BJ (cell line): ENCODE measurements around the gene ECI2. TPM values are rescaled to one million over a fixed set of nuclear protein-coding genes. Genes with fewer than 3 reads are reported as not detected.
"Not testable (repeated sequence)": the region's sequence is repeated elsewhere in the genome, so short reads cannot be mapped to it uniquely, and the experiment has no call there.

Source experiments
- CTCF ChIA-PET: fragments of 350-600 bp; formaldehyde crosslinking; extraction: SDS; loops from one replicate; lab custom pipeline; 2021; ENCODE audit warnings: antibody characterized with exemption, inconsistent platforms; lab: Yijun Ruan, JAX
- POLR2A ChIA-PET: fragments of 300-600 bp; sonication (Branson Sonifier 250); formaldehyde crosslinking; extraction: SDS; loops from one replicate; lab custom pipeline; 2021; ENCODE audit warnings: antibody characterized with exemption; lab: Charles Lee
- DNase-seq: peaks from one replicate; pipeline ENCODE4 v3.0.0-alpha.2; 2011; ENCODE audit warnings: low read depth
- H3K27me3 ChIP-seq: 2 replicates; pipeline ENCODE4 v1.6.0; 2011; ENCODE audit warnings: low read length; ENCODE audit not compliant: control insufficient read depth, insufficient read depth
- H3K36me3 ChIP-seq: 2 replicates; pipeline ENCODE4 v1.5.1; 2011; ENCODE audit warnings: low read length; ENCODE audit not compliant: control insufficient read depth, insufficient read depth
- H3K4me3 ChIP-seq: 2 replicates; pipeline ENCODE4 v1.5.1; 2011; ENCODE audit warnings: low read depth, mild to moderate bottlenecking, control low read depth, low read length
- CTCF ChIP-seq: IDR thresholded peaks from 2 replicates; pipeline ENCODE4 v1.5.1; 2011; ENCODE audit warnings: low read depth, mild to moderate bottlenecking, control low read depth, inconsistent platforms, low read length, moderate library complexity; ENCODE audit not compliant: insufficient read depth
- polyA plus RNA-seq: library from polyadenylated mRNA; depleted of rRNA; stranded (reverse); fragments of >200 nt; gene quantifications from 2 replicates; pipeline ENCODE4 v1.2.3, GENCODE V29; 2011

The ECI2 gene
- polyA plus RNA-seq, 1 experiment = 55.3 TPM

- TF ChIP-seq CTCF = no peak
- CTCF ChIA-PET = interaction anchor here (0.6 kb wide), 1 partner anchor 8 kb away, joined by 3 read pairs; no protein-coding TSS in a partner anchor
- H3K4me3 ChIP-seq = no peak overlapping the region
- DNase-seq = no peak
- H3K36me3 ChIP-seq = peaks cover 8% of the 10 kb centered on the region
- POLR2A ChIA-PET = no interaction called here
- H3K27me3 ChIP-seq = no peaks in the 10 kb centered on the region
Measured at GRCh38 chr6:4113649-4114048, 21.7 kb downstream of the ECI2 start.

- H3K4me3 ChIP-seq = no peak overlapping the region
- DNase-seq = no peak
- TF ChIP-seq CTCF = no peak
- ChIA-PET CTCF (interaction anchor here (1.2 kb wide), 1 partner anchor 41 kb away, joined by 3 read pairs; no protein-coding TSS in a partner anchor), POLR2A (interaction anchor here (0.5 kb wide), 1 partner anchor 72 kb away, joined by 3 read pairs; no protein-coding TSS in a partner anchor)
- peaks cover 6% of the 10 kb centered on the region for H3K36me3 ChIP-seq
- H3K27me3 ChIP-seq = no peaks in the 10 kb centered on the region
Measured at GRCh38 chr6:4112366-4112765, 23.0 kb downstream of the ECI2 start.

GRCh38 chr6:4109363-4109815, 26.0 kb downstream of the ECI2 start:
- H3K27me3 ChIP-seq, H3K4me3 ChIP-seq, CTCF ChIA-PET, H3K36me3 ChIP-seq, POLR2A ChIA-PET: not testable (repeated sequence)
- peak; percentile 11 for DNase-seq

GRCh38 chr6:4108561-4109093, 26.7 kb downstream of the ECI2 start:
- Histone ChIP-seq H3K36me3 (no peaks in the 10 kb centered on the region), H3K4me3 (no peak overlapping the region), H3K27me3 (peaks cover 1% of the 10 kb centered on the region)
- TF ChIP-seq CTCF = no peak
- ChIA-PET CTCF (no interaction called here), POLR2A (no interaction called here)
- DNase-seq = no peak

- ChIA-PET CTCF (no interaction called here), POLR2A (no interaction called here)
- no peak for DNase-seq
Measured at GRCh38 chr6:4107873-4108272, 27.5 kb downstream of the ECI2 start.

More at GRCh38 chr6:4107873-4108272, 27.5 kb downstream of the ECI2 start:
- H3K27me3 ChIP-seq = peaks cover 2% of the 10 kb centered on the region
- no peak overlapping the region for H3K4me3 ChIP-seq
- no peaks in the 10 kb centered on the region for H3K36me3 ChIP-seq
- no peak for TF ChIP-seq CTCF
